Ishikawa (cell line): Measurements from ENCODE around the gene SDCCAG8.

Source experiments
- CREB1 ChIP-seq: IDR thresholded peaks from 2 replicates; pipeline ENCODE4 v1.6.1; 2012; ENCODE audit warnings: low read depth
- EGR1 ChIP-seq: IDR thresholded peaks from 2 replicates; pipeline ENCODE4 v1.6.1; 2012
- EP300 ChIP-seq: IDR thresholded peaks from 2 replicates; pipeline ENCODE4 v1.6.1; 2012; ENCODE audit warnings: borderline replicate concordance
- FOXM1 ChIP-seq: IDR thresholded peaks from 2 replicates; pipeline ENCODE4 v1.6.1; 2012; ENCODE audit warnings: low read depth, borderline replicate concordance
- MAX ChIP-seq: IDR thresholded peaks from 2 replicates; pipeline ENCODE4 v1.6.1; 2012
- NFIC ChIP-seq: IDR thresholded peaks from 2 replicates; pipeline ENCODE4 v1.6.1; 2012
- RAD21 ChIP-seq: IDR thresholded peaks from 2 replicates; pipeline ENCODE4 v1.6.1; 2012; ENCODE audit warnings: low read depth
- REST ChIP-seq: IDR thresholded peaks from 2 replicates; pipeline ENCODE4 v1.6.1; 2012; ENCODE audit warnings: low read depth, mild to moderate bottlenecking
- TAF1 ChIP-seq: IDR thresholded peaks from 2 replicates; pipeline ENCODE4 v1.6.1; 2012; ENCODE audit warnings: low read depth, mild to moderate bottlenecking
- TCF12 ChIP-seq: IDR thresholded peaks from 2 replicates; pipeline ENCODE4 v1.6.1; 2012; ENCODE audit warnings: low read depth
- USF1 ChIP-seq: IDR thresholded peaks from 2 replicates; pipeline ENCODE4 v1.6.1; 2012
- YY1 ChIP-seq: IDR thresholded peaks from 2 replicates; pipeline ENCODE4 v1.6.1; 2012; ENCODE audit warnings: low read depth
- ZBTB7A ChIP-seq: IDR thresholded peaks from 2 replicates; pipeline ENCODE4 v1.6.1; 2012; ENCODE audit warnings: low read depth

DNA sequence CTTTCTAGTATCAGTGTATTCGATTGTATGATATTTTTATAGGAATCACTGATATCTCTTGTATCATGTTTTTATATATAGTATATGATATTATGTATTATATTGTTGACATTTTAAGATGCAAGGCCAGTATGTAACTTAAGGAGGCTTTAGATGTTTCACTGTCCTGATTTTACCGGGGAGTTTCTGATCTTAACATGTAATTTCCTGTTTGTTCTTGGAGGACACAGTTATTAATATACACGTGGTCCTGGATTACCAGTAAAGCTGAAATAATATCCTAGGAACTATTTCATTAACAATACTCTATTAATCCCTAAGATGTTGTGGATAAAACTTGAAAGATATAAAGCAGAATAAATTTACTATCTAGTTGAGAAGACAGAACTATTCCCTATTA lies 19.5 kb downstream of the SDCCAG8 start:
- TF ChIP-seq EP300 = no peak
- no peak for TF ChIP-seq RAD21
- no peak for TF ChIP-seq TAF1
- TF ChIP-seq ZBTB7A = no peak
- TF ChIP-seq MAX = no peak
- TF ChIP-seq TCF12 = no peak
- TF ChIP-seq USF1 = no peak
- TF ChIP-seq NFIC = no peak
- no peak for TF ChIP-seq CREB1
- TF ChIP-seq REST = no peak
- no peak for TF ChIP-seq YY1
- no peak for TF ChIP-seq EGR1
- TF ChIP-seq FOXM1 = no peak
